ENCODE measurements around the gene GPBP1.

DNA sequence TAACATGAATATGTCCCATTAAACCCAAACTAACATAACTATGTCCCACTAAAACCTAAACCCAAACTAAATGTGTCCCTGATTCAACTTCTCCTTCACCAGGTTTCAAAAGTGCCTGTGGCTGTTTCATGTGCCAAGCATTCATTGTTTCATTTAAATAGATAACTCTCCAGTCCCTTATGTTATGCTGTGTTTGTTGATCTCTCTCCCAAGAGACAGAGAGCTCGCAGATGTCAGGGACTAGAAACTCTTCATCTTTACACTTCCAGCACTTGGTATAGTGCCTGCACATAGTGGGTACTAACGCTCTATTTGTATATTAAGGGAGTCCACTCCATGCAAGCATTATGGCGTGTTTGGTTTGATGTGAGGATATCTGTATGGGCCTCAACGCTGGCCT lies 118.0 kb downstream of the GPBP1 start:
- TF ChIP-seq POLR2AphosphoS5 (IDR thresholded peaks at IDR 0.05; ENCODE audit: low read depth, low read length) (no peak), POLR2A (IDR thresholded peaks at IDR 0.05; ENCODE audit: low read depth, low read length) (no peak), TAF1 (IDR thresholded peaks at IDR 0.05; ENCODE audit: borderline replicate concordance, low read depth, low read length) (no peak)
